Mucosa of stomach (tissue), 1 donor: ENCODE results near the gene RTTN.

Source experiments
- H3K27me3 ChIP-seq: one replicate; pipeline ENCODE4 v1.7.0; 2013; ENCODE audit warnings: mild to moderate bottlenecking, low read length; ENCODE audit not compliant: control insufficient read depth, insufficient read depth
- H3K36me3 ChIP-seq: one replicate; pipeline ENCODE4 v1.7.0; 2013; ENCODE audit warnings: low read length; ENCODE audit not compliant: control insufficient read depth, insufficient read depth
- H3K4me1 ChIP-seq: one replicate; pipeline ENCODE4 v1.7.0; 2013; ENCODE audit warnings: mild to moderate bottlenecking, low read length; ENCODE audit not compliant: control insufficient read depth, insufficient read depth
- H3K4me3 ChIP-seq: one replicate; pipeline ENCODE4 v1.7.0; 2013; ENCODE audit warnings: low read length
- H3K9ac ChIP-seq: one replicate; pipeline ENCODE4 v1.7.0; 2013; ENCODE audit warnings: mild to moderate bottlenecking, low read length, moderate library complexity
- H3K9me3 ChIP-seq: one replicate; pipeline ENCODE4 v1.7.0; 2013; ENCODE audit warnings: mild to moderate bottlenecking, low read length, moderate library complexity; ENCODE audit not compliant: control insufficient read depth
- donor health status: Pancreatic carcinoma.

RTTN gene

GRCh38 chr18:70229639-70230038 is 24.2 kb upstream of the RTTN start:
- no peak overlapping the region for H3K9ac ChIP-seq
- no peak overlapping the region for H3K4me3 ChIP-seq
- no peaks in the 10 kb centered on the region for H3K9me3 ChIP-seq
- H3K36me3 ChIP-seq, result no peaks in the 10 kb centered on the region
- peaks cover 5% of the 10 kb centered on the region for H3K4me1 ChIP-seq
- no peaks in the 10 kb centered on the region for H3K27me3 ChIP-seq

- H3K4me3 ChIP-seq, result no peak overlapping the region
- no peaks in the 10 kb centered on the region for H3K27me3 ChIP-seq
- no peaks in the 10 kb centered on the region for H3K36me3 ChIP-seq
- no peaks in the 10 kb centered on the region for H3K9me3 ChIP-seq
- H3K9ac ChIP-seq, result no peak overlapping the region
- H3K4me1 ChIP-seq, result no peaks in the 10 kb centered on the region
Measured at GRCh38 chr18:70228536-70228935, 23.0 kb upstream of the RTTN start.

- Histone ChIP-seq H3K9me3 (no peaks in the 10 kb centered on the region), H3K9ac (no peak overlapping the region), H3K27me3 (no peaks in the 10 kb centered on the region), H3K4me1 (no peaks in the 10 kb centered on the region), H3K36me3 (no peaks in the 10 kb centered on the region), H3K4me3 (no peak overlapping the region)
Measured at GRCh38 chr18:70227438-70227837, 22.0 kb upstream of the RTTN start.

- Histone ChIP-seq H3K9me3 (no peaks in the 10 kb centered on the region), H3K36me3 (no peaks in the 10 kb centered on the region), H3K27me3 (peaks cover 5% of the 10 kb centered on the region), H3K9ac (no peak overlapping the region), H3K4me1 (no peaks in the 10 kb centered on the region), H3K4me3 (no peak overlapping the region)
Measured at GRCh38 chr18:70221915-70222278, 16.4 kb upstream of the RTTN start.

- H3K9ac ChIP-seq, result no peak overlapping the region
Measured at GRCh38 chr18:70221156-70221914, 15.8 kb upstream of the RTTN start.

GRCh38 chr18:70220628-70221027 is 15.1 kb upstream of the RTTN start:
- H3K27me3 ChIP-seq, result peaks cover 5% of the 10 kb centered on the region
- H3K9me3 ChIP-seq, result no peaks in the 10 kb centered on the region
- no peaks in the 10 kb centered on the region for H3K4me1 ChIP-seq
- no peaks in the 10 kb centered on the region for H3K36me3 ChIP-seq
- no peak overlapping the region for H3K4me3 ChIP-seq
- H3K9ac ChIP-seq, result no peak overlapping the region

More at GRCh38 chr18:70221156-70221914, 15.8 kb upstream of the RTTN start:
- no peak overlapping the region for H3K4me3 ChIP-seq
- H3K27me3 ChIP-seq, result peaks cover 5% of the 10 kb centered on the region
- H3K9me3 ChIP-seq, result no peaks in the 10 kb centered on the region
- no peaks in the 10 kb centered on the region for H3K36me3 ChIP-seq
- H3K4me1 ChIP-seq, result no peaks in the 10 kb centered on the region

- no peaks in the 10 kb centered on the region for H3K36me3 ChIP-seq
- no peak overlapping the region for H3K4me3 ChIP-seq
- H3K27me3 ChIP-seq, result peaks cover 5% of the 10 kb centered on the region
- H3K9me3 ChIP-seq, result no peaks in the 10 kb centered on the region
- H3K4me1 ChIP-seq, result no peaks in the 10 kb centered on the region
- no peak overlapping the region for H3K9ac ChIP-seq
Measured at GRCh38 chr18:70219688-70220087, 14.2 kb upstream of the RTTN start.

GRCh38 chr18:70216788-70217187 is 11.3 kb upstream of the RTTN start:
- Histone ChIP-seq H3K9ac (no peak overlapping the region), H3K36me3 (no peaks in the 10 kb centered on the region), H3K9me3 (no peaks in the 10 kb centered on the region), H3K4me1 (no peaks in the 10 kb centered on the region), H3K4me3 (no peak overlapping the region), H3K27me3 (peaks cover 3% of the 10 kb centered on the region)

- H3K27me3 ChIP-seq, result no peaks in the 10 kb centered on the region
- H3K4me3 ChIP-seq, result no peak overlapping the region
- no peak overlapping the region for H3K9ac ChIP-seq
- no peaks in the 10 kb centered on the region for H3K36me3 ChIP-seq
- no peaks in the 10 kb centered on the region for H3K4me1 ChIP-seq
- H3K9me3 ChIP-seq, result no peaks in the 10 kb centered on the region
Measured at GRCh38 chr18:70207181-70207580, 1.7 kb upstream of the RTTN start.

- H3K36me3 ChIP-seq, result no peaks in the 10 kb centered on the region
Measured at GRCh38 chr18:70200286-70200685, 5.2 kb downstream of the RTTN start.

GRCh38 chr18:70197844-70198243 is 7.6 kb downstream of the RTTN start:
- no peak overlapping the region for H3K4me3 ChIP-seq
- no peaks in the 10 kb centered on the region for H3K9me3 ChIP-seq
- H3K36me3 ChIP-seq, result no peaks in the 10 kb centered on the region
- H3K27me3 ChIP-seq, result no peaks in the 10 kb centered on the region
- no peak overlapping the region for H3K9ac ChIP-seq
- no peaks in the 10 kb centered on the region for H3K4me1 ChIP-seq

More at GRCh38 chr18:70200286-70200685, 5.2 kb downstream of the RTTN start:
- Histone ChIP-seq H3K9ac (no peak overlapping the region), H3K9me3 (no peaks in the 10 kb centered on the region), H3K27me3 (no peaks in the 10 kb centered on the region), H3K4me3 (no peak overlapping the region), H3K4me1 (no peaks in the 10 kb centered on the region)

- no peak overlapping the region for H3K9ac ChIP-seq
- no peaks in the 10 kb centered on the region for H3K4me1 ChIP-seq
- H3K9me3 ChIP-seq, result no peaks in the 10 kb centered on the region
- H3K36me3 ChIP-seq, result no peaks in the 10 kb centered on the region
- H3K4me3 ChIP-seq, result no peak overlapping the region
- H3K27me3 ChIP-seq, result no peaks in the 10 kb centered on the region
Measured at GRCh38 chr18:70197026-70197425, 8.5 kb downstream of the RTTN start.
